HG03025 (cell line): ENCODE results near the gene EPB41L2.
"Not testable (repeated sequence)": the region's sequence is repeated elsewhere in the genome, so short reads cannot be mapped to it uniquely, and the experiment has no call there.

Source experiments
- ATAC-seq: cut with Tn5 transposase; IDR thresholded peaks from one replicate; pipeline ENCODE4 v1.9.1; 2021; ENCODE audit warnings: mild to moderate bottlenecking, moderate library complexity; ENCODE audit not compliant: unreplicated experiment, low FRiP score

The EPB41L2 gene

DNA sequence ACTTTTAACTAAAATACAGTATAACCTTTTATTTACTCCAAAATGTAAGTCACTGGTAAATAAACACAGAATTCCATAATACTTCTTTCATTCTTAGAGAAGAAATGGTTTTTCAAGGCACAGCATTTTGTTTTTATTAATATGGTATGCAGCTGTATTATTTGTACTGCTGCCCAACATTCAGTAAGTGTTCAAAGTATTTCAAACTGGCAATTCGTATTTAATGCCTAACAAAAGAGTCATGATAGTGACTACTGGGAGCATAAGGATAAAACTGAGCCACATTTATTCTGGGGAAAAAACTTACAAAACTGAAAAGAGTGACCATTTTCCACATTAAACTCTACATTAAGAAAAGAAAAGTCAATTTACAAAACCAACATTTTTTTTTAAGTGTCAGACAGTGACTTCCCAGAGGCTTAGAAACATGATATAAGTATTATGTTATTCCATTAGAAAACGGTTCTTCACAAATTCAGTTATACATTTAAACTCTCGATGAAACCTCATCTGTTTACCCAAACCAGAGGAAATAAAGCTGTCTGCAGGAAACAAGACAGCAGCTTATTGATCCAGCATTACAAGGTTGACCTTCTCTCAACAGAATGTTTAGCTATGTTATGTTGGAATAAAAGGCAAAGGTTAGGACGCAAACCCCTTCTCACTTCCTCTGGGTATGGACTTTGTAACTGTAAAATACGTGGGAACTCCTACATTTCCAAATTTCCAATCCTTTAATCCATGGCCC, 24.3 kb downstream of the EPB41L2 start:
- ATAC-seq, result no peak

DNA sequence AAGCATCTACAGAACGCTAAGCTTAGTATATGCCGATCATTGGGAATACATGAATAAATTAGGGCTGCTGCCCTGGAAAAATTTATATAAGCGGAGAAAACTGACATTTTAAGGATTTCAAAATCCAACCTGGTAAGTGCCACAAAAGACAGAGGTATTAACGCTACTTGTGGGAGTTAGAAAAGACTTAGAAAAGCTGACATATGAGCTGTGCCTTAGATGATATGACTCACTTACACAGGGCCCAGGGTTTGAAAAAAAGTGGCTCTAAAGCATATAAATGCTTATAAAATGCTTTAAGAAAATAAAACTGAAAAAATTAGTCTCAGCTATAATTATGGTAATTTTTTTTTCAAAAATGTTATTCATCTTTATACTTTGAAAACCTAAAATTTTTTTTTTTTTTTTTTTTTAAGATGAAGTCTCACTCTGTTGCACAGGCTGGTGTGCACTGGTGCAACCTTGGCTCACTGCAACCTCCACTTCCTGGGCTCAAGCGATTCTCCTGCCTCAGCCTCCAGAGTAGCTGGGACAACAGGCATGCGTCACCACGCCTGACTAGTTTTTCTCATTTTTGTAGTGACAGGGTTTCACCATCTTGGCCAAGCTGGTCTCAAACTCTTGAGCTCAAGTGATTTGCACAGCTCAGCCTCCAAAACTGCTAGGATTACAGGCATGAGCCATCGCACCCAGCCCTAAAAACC, 25.7 kb downstream of the EPB41L2 start:
- ATAC-seq, result no peak

DNA sequence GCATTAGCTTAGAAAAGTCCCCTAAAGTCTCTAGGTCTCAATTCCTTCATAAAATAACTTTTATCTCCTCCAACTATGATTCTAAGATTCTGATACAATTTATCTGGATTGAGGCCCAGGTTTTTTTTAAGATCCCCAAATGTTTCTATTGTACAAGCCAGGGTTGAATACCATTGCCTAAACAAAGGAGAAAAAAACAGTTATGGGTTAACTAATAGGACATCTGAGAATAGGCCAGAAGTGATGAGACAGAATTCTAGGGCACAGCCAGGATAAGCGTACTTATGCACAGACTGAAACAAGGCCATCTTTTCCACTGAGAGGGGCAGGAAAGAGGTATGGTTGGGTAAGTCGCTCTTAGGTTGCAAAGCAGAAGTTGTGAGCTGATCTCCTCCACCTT, 26.4 kb downstream of the EPB41L2 start:
- no peak for ATAC-seq

DNA sequence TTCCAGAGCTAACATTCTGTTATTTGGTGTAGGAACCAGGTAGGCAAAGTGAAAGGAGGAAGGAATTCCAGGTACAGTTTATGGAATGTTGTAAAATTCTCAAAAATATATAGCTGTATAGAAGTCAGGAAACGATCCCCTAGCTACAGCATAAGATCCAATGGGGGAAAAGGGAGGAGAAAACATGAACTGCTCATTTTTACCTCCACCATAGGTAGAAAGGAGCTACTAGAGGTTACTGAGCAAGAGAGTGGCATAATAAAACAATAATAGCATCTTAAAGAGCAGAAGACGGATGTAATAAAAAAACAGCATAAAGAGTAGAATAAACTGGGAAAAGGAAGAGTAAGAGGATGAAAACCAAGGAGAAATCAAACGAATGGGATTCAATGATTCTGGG, 26.9 kb downstream of the EPB41L2 start:
- ATAC-seq, result no peak

DNA sequence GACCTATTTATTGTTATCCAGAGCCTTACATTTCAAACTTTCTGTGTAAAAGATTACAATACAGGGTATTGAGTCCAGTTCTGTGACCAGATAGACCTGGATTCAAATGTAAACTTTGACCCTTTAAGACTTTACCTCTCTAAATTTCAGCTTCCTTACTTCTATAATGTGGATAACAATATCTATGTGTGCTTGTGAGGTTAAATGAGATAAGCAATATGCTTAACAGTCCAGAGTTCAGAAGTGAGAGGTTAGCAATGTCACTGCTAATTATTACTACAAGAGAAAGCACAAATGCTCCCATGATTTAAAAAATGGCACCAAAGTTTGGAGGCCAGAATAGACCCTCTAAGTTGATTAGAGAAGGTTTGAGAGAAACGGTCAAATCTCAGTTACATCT, 27.5 kb downstream of the EPB41L2 start:
- ATAC-seq, result no peak

DNA sequence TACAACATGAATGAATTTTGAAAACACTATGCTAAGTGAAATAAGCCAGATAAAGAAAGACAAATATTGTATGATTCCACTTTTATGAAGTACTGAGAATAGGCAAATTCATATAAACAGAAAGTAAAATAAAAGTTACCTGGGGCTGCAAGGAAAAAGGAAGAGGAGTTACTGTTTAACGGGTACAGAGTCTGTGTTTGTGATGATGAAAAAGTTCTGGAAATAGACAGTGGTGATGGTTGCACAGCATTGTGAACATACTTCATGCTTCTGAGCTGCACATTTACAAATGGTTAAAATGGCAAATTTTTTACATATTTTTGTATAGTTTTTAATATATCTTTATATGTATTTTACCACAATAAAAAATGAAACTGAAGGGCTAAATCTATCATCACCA, 29.4 kb downstream of the EPB41L2 start:
- no peak for ATAC-seq

DNA sequence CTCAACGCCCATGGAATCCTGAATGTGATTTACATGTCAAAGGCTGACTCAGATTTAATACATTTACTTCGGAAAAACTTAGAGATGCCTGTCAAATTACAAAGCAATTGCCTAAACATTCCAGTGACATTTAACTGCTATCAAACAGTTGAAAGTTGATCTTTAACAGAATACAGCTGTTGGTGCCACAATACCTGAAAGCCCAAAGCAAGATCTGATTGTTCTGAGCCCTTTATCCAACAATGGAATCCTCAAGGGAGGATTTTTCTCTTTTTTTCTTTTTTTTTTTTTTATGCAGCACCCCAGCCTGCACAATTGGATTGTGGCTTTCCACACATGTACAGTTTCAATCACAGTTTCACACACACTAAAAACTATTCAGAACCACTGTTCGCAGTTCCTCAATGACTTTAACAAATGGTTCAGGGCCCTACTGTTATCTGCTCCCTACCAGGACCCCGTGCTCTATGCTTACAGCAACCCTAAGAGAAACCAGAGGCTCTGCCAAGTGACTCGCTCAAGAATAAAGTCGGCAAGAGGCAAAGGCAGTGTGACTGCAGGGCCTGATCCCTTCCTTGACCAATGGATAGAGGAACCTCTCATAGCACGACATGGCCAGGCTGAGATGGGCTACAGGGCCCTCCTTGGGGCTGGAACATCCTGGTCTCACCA, 33.3 kb downstream of the EPB41L2 start:
- ATAC-seq, result peak; percentile 99

DNA sequence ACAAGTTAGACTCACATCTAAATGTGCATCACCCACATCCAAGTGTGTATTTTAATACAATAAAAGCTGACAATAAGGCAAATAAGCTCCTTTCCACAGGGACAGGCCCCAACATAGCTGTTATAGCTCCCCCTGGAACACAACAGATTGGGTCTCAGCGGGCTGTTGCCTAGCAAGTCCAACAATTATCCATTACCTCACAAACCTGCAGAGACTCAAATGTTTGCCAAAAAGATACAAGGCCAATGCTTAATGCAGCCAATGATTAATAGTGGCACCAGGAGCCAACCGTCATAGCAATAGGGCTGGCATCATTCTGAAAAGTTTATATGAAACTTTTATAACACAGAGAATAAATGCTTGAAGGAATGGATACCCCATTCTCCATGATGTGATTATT, 35.7 kb downstream of the EPB41L2 start:
- ATAC-seq, result no peak

DNA sequence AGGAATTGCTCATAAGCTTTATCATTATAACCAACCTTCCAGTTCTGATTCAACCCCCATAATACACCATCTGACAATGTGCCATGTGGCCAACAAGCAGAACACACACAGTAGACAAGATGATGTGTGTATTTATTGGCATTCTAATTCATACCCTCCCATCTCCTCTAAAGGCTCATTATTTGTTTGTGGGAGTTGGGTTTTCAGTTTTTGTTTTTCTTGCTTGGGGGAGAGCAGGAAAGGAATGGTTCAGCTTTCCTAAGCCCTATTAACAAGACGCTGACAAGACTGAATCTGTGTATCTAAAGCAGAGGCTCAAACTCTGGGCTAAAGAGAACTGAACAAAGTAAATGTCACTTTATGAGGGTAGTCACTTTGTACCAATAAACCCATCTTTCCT, 36.8 kb downstream of the EPB41L2 start:
- no peak for ATAC-seq

DNA sequence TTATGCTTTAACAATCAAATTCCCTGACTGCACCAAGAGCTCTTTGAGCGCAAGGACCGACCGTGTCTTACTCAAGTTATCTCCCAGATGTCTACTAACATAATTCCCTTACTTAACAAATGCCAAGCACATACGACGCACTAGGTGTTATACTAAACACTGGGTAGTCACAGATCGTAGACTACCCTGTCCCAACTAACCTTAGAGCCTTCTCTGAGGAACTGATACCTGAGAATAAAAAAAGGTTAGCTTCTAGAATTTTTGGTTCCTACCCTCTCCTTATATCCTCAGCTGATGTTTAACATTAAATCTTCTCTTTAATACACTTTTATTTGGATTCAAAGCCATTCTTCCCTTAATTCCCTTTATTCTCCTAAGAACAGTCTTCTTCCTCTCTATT, 38.5 kb downstream of the EPB41L2 start:
- ATAC-seq, result no peak

DNA sequence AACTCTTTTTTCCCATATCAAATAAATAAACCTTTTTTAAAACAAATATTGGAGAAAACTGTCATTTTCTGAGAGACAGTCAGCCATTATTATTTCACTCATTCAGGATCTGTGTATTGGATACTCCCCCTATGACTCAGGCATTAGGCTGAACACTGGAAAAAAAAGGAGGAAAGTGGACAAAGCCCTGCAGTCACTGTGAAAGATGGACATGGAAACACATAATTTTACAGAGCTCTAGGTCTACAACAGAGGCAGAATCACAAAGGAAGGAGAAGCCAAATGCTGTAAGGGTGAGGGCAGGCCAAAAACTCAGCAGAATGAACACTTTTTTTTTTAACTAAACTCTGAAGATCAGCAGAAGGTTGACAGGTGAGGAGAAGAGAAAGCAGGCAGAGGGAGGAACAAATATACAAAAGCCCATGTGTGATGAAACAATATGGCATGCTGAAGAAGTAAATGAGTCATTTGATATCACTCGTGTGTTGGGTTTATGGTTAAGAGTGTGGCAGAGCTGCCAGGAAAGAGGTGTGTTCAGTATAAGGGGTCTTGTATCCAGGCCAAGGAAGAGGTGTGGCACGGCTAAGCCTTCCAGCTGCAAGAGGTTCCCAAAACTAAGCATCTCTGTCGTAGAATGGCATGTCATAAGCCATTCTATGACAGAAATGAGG, 39.1 kb downstream of the EPB41L2 start:
- ATAC-seq, result no peak

DNA sequence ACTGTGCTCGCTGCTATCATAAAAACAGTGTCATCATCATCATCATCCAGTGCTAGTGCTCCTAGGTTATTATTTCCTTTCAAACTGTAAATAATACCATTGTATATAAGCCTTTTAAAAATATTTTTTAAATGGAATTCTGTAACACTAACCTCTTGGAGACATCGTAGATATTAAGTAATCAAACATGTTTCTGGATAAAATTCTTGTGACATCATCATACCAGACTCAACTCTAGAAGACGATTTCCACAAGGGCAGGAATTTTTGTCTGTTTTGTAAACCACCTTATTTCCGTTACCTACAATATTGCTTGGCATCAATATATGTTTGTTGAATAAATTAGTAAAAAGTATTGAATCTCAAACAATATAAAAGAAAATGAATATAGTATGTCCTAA, 40.4 kb downstream of the EPB41L2 start:
- no peak for ATAC-seq

DNA sequence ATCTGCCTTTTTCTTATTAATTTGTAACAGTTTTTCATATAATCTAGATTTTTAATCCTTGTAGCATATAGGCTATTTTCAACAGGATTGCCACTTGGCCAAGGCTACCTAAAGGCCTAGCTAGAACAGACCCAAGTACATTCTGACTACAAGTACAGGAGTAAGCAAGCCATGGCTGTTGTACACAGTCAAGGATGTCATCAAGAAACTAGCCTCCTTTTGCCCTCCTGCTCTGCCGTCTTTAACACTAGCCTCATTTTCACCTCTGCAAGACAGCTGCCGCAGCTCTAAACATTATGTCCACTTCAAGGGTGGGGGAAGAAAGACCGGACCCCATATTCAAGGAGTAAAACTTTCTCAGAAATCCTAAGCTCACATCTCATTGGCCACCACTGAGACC, 45.1 kb downstream of the EPB41L2 start:
- no peak for ATAC-seq

DNA sequence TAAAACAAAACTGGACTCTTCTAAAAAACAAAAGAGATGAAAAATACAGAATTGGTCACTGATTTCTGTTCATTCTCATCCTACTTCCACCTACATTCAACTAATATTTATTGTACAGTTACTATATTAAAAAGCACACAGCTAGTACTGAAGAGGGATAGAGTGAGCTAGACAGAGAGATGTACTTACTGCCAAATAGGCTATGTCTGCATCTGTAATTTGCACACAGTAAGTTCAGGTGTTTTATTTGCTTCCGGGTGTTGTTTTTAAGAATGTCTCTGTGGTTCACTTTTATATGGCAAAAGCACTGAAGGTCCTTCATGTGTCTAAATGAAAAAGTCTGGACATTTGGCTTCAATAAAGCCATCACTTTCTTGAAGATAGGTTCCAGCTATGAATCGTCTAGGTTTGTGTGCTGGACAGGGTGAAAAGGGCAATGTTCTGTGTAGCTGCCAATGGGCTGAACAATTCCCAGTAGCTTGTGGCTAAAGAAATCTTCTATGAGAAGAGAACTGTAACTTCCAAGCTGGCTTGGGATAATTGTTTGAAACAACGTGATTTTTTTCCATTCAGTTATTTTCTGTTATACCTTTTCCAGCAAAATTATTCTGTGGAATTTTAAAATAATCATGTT, 47.3 kb downstream of the EPB41L2 start:
- no peak for ATAC-seq

DNA sequence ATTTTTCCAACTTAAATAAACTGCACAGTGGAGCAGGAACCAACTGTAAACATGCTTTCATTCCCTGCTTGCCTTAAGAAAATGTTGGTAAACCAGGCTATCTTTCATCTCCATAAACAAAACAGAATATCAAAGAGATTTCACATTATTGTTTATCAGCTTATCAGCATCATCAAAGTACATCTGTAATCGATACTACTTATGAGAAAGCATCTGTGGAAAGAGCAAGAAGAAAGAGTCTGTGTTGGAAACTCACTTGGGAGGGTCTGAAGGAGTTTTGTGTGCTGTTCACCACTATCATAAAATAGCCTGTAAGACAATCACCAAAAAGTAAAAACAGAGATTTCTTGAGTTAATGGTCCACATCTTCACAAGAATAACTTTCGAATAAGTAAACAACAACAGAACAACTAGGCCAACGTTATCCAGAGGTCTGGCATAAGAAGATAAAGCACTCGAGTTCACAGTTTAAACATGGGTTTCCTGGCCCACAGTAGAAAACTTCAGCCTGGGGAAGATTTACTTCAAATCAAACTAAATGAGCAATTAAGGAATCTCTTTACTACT, 47.9 kb downstream of the EPB41L2 start:
- no peak for ATAC-seq

DNA sequence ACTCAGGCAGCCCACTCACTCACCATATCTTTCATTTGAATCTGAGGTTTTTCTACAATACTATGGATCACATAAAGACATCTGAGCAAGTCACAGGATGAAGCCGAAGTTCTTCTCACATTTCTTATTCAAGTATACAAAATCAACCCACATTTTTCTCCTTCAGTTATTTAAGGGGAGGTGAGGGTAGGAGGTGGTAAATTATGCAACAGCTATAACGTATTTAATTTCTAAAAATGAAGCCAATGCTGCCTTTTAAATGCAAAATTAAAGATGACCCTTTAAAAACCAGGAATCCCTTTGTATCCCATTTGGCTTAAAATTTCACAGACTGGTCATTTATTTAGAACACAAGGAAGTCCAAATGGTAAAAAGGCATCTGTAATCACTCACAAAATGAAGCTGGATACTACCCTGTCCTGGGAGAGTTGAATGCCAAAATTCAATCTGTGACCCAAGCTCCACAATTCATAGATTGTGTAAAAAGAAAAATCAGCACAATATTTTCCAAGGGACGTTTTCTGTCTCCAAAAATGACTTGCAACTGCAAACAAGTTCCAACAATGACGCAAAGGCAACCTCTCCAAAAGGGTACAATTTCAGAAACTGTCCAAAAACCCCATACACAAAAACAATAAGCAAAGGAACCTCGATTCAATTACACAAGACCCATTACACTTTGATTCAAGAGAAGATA, 48.8 kb downstream of the EPB41L2 start:
- ATAC-seq, result no peak

DNA sequence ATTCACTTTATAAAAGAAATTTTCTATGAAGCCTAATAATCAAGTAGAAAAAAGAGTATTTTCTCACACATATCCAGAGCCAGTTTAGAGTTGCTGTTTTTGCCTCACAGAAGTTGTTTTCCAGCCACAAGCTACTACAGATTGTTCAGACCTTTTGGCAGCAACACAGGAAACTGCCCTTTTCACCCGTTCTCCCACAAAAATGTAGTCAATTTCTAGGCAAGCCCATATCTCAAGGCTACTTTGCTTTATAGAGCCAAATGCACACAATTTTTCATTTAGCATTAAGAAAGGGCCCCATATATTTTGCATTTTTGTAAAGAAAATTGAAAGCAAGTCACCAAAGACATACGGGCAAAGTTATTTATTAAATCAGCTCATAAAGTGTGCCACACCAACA, 49.5 kb downstream of the EPB41L2 start:
- ATAC-seq, result no peak

DNA sequence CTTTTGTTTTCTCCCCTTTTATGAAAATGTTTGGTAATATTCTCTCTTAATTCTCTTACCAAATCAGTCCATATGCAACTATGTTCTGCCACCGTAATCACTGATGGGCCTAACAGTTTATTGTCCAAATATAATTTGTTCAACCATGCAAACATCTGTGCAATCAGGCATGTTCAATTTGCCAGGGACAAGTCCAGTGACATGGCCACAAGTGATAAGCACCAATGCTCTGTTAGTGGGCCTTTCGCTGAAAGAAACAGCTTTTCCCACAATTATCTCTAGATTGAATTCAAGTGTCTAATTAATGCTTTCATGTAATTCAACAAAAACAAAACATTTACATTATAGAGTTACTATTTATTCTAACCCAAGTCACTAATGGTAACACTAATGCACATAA, 53.3 kb downstream of the EPB41L2 start:
- no peak for ATAC-seq

DNA sequence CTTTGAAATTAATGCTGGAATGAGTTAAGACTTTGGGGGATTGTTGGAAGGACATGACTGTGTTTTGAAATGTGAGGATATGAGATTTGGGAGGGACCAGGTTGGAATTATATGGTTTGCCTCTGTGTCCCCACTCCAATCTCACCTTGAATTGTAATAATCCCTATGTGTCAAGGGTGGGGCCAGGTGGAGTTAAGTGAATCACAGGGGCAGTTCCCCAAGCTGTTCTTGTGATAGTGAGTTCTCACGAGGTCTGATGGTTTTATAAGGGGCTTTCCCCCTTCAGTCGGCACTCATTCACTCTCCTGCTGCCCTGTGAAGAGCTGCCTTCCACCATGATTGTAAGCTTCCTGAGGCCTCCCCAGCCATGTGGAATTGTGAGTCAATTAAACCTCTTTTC, 54.1 kb downstream of the EPB41L2 start:
- ATAC-seq, result not testable (repeated sequence)

DNA sequence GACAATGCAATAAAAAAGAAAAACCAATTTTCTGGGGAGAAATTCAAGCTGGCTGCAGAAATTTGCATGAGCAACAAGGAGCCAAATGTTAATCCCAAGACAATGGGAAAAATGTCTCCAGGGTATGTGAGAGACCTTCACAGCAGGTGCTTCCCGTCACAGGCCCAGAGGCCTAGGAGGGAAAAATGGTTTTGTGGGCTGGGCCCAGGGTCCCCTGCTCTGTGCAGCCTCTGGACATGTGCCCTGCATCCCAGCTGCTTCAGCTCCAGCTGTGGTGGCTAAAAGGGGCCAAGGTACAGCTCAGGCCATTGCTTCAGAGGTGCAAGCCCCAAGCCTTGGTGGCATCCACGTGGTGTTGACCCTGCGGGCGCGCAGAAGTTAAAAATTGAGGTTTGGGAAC, 55.1 kb downstream of the EPB41L2 start:
- not testable (repeated sequence) for ATAC-seq
